SK-N-MC (cell line): ENCODE results near the gene CD81.

ENCODE experiments used
- DNase-seq: peaks from one replicate; pipeline ENCODE4 v3.0.0-alpha.2; 2011; ENCODE audit warnings: low read depth, low spot score
- H3K27ac ChIP-seq: fragments of 200-600 bp; sonication (generic); 2 replicates; pipeline ENCODE4 v1.5.1; 2016; ENCODE audit warnings: mixed run types
- H3K36me3 ChIP-seq: fragments of 200-600 bp; sonication (generic); 2 replicates; pipeline ENCODE4 v1.6.1; 2017; ENCODE audit warnings: antibody characterized with exemption, low read length, mixed read lengths; ENCODE audit not compliant: insufficient read depth
- H3K4me3 ChIP-seq: fragments of 200-600 bp; sonication (generic); 2 replicates; pipeline ENCODE4 v1.5.1; 2016
- H3K9ac ChIP-seq: fragments of 200-600 bp; sonication (generic); 2 replicates; pipeline ENCODE4 v1.8.0; 2017; ENCODE audit warnings: mixed run types, mixed read lengths; ENCODE audit not compliant: insufficient read length
- H3K9me3 ChIP-seq: fragments of 200-600 bp; sonication (generic); 2 replicates; pipeline ENCODE4 v1.6.1; 2017; ENCODE audit warnings: low read depth, mild to moderate bottlenecking, antibody characterized with exemption, low read length, moderate library complexity, mixed read lengths
- EZH2 ChIP-seq: fragments of 200-600 bp; sonication (generic); IDR thresholded peaks from one replicate; pipeline ENCODE4 v1.6.1; 2017; ENCODE audit warnings: antibody characterized with exemption
- FOXP2 ChIP-seq: optimal IDR thresholded peaks from 2 replicates; pipeline ENCODE3; 2011; ENCODE audit warnings: mild to moderate bottlenecking, moderate library complexity; ENCODE audit not compliant: insufficient read depth; ENCODE audit errors: extremely low read length, control extremely low read depth
- POLR2AphosphoS5 ChIP-seq: IDR thresholded peaks from 2 replicates; pipeline ENCODE4 v1.6.1; 2012; ENCODE audit warnings: mild to moderate bottlenecking, low read depth, low read length, borderline replicate concordance

The CD81 gene

GRCh38 chr11:2385156-2386151 lies 8.3 kb downstream of the CD81 start:
- no peak overlapping the region for H3K9ac ChIP-seq
- H3K36me3 ChIP-seq: no peaks in the 10 kb centered on the region; the same call in 1 of the 2 replicates
- H3K4me3 ChIP-seq: no peak overlapping the region
- TF ChIP-seq FOXP2: no peak
- TF ChIP-seq EZH2: no peak
- TF ChIP-seq POLR2AphosphoS5: no peak
- H3K9me3 ChIP-seq: no peaks in the 10 kb centered on the region
- no peak for DNase-seq
- no peak overlapping the region for H3K27ac ChIP-seq

GRCh38 chr11:2386591-2386990 lies 9.5 kb downstream of the CD81 start:
- Histone ChIP-seq H3K9ac (no peak overlapping the region), H3K27ac (no peak overlapping the region), H3K36me3 (no peaks in the 10 kb centered on the region; the same call in 1 of the 2 replicates), H3K4me3 (no peak overlapping the region), H3K9me3 (no peaks in the 10 kb centered on the region)
- no peak for DNase-seq
- no peak for TF ChIP-seq FOXP2
- no peak for TF ChIP-seq POLR2AphosphoS5
- TF ChIP-seq EZH2: no peak

GRCh38 chr11:2387266-2387987 lies 10.3 kb downstream of the CD81 start:
- TF ChIP-seq FOXP2 (no peak), POLR2AphosphoS5 (no peak), EZH2 (no peak)
- H3K27ac ChIP-seq: no peak overlapping the region
- no peak overlapping the region for H3K9ac ChIP-seq
- H3K4me3 ChIP-seq: no peak overlapping the region
- no peak for DNase-seq
- H3K9me3 ChIP-seq: no peaks in the 10 kb centered on the region
- peaks cover 5% of the 10 kb centered on the region; the same call in 1 of the 2 replicates for H3K36me3 ChIP-seq

- Histone ChIP-seq H3K9ac (no peak overlapping the region), H3K36me3 (peaks cover 5% of the 10 kb centered on the region; the same call in 1 of the 2 replicates), H3K4me3 (no peak overlapping the region), H3K27ac (no peak overlapping the region), H3K9me3 (no peaks in the 10 kb centered on the region)
- TF ChIP-seq POLR2AphosphoS5 (no peak), FOXP2 (no peak), EZH2 (no peak)
- no peak for DNase-seq
Measured at GRCh38 chr11:2388431-2389376, 11.6 kb downstream of the CD81 start.

- no peak overlapping the region for H3K27ac ChIP-seq
- no peak overlapping the region for H3K4me3 ChIP-seq
- DNase-seq: no peak
- peaks cover 5% of the 10 kb centered on the region; the same call in 1 of the 2 replicates for H3K36me3 ChIP-seq
- H3K9ac ChIP-seq: no peak overlapping the region
- TF ChIP-seq EZH2 (no peak), FOXP2 (no peak), POLR2AphosphoS5 (no peak)
- no peaks in the 10 kb centered on the region for H3K9me3 ChIP-seq
Measured at GRCh38 chr11:2389377-2390026, 12.4 kb downstream of the CD81 start.

GRCh38 chr11:2390091-2390724 lies 13.1 kb downstream of the CD81 start:
- no peak for DNase-seq
- Histone ChIP-seq H3K9me3 (no peaks in the 10 kb centered on the region), H3K27ac (no peak overlapping the region), H3K9ac (no peak overlapping the region), H3K4me3 (no peak overlapping the region), H3K36me3 (peaks cover 5% of the 10 kb centered on the region; the same call in 1 of the 2 replicates)
- no peak for TF ChIP-seq EZH2
- TF ChIP-seq FOXP2: no peak
- TF ChIP-seq POLR2AphosphoS5: no peak

- Histone ChIP-seq H3K9ac (no peak overlapping the region), H3K27ac (no peak overlapping the region)
- TF ChIP-seq EZH2 (no peak), POLR2AphosphoS5 (no peak), FOXP2 (no peak)
Measured at GRCh38 chr11:2390725-2391151, 13.6 kb downstream of the CD81 start.

More at GRCh38 chr11:2390725-2391151, 13.6 kb downstream of the CD81 start:
- DNase-seq: no peak
- H3K4me3 ChIP-seq: no peak overlapping the region
- 0 out of 2 replicates have a peak, but pooled peaks cover 5% of the 10 kb centered on the region for H3K36me3 ChIP-seq
- H3K9me3 ChIP-seq: no peaks in the 10 kb centered on the region
